Measurements from ENCODE around the gene TBC1D16. TPM values are rescaled to one million over a fixed set of nuclear protein-coding genes. Genes with fewer than 3 reads are reported as not detected.

Gene TBC1D16
- total RNA-seq, 1 experiment from 2014 or later: 85.8 TPM

- peaks cover 12% of the 10 kb centered on the region for H3K27me3 Mint-ChIP-seq (ENCODE audit: low read depth)
- Histone ChIP-seq H2BK120ac (ENCODE audit: low read depth, low read length, poor library complexity, severe bottlenecking) (no peak overlapping the region), H2BK20ac (ENCODE audit: low read depth, low read length, poor library complexity, severe bottlenecking) (no peak overlapping the region), H3K18ac (ENCODE audit: insufficient read length, low read depth, low read length) (no peak overlapping the region), H3K27ac (ENCODE audit: insufficient read length, low read depth, low read length) (no peak overlapping the region), H3K14ac (ENCODE audit: insufficient read depth, low read length) (no peak overlapping the region), H3K27me3 (ENCODE audit: insufficient read depth, low read length) (no peaks in the 10 kb centered on the region), H3K56ac (ENCODE audit: insufficient read length, low read depth, low read length) (no peak overlapping the region), H3K9me3 (ENCODE audit: control insufficient read depth, low read depth, low read length) (no peaks in the 10 kb centered on the region), H4K20me1 (ENCODE audit: control insufficient read depth, insufficient read depth, insufficient read length) (no peaks in the 10 kb centered on the region), H3K23me2 (ENCODE audit: insufficient read length, low read depth, low read length, poor library complexity, severe bottlenecking) (peaks cover 2% of the 10 kb centered on the region), H3K23ac (ENCODE audit: insufficient read length, low read depth, low read length) (no peak overlapping the region), H3K79me2 (ENCODE audit: insufficient read depth, low read length) (no peaks in the 10 kb centered on the region), H3K4me2 (ENCODE audit: insufficient read depth, insufficient read length, low read length) (no peak overlapping the region), H2BK12ac (ENCODE audit: insufficient read length, low read depth, low read length) (no peak overlapping the region), H4K8ac (replicated peaks; ENCODE audit: insufficient read length, low read depth, low read length) (no peak overlapping the region), H3K9ac (ENCODE audit: extremely low read depth, insufficient read length, low read length) (no peak overlapping the region), H2AK5ac (ENCODE audit: insufficient read length, low read length) (no peak overlapping the region), H3K79me1 (ENCODE audit: insufficient read depth, low read depth, low read length, poor library complexity, severe bottlenecking) (no peaks in the 10 kb centered on the region), H2BK5ac (ENCODE audit: insufficient read length, low read length) (no peak overlapping the region), H2BK15ac (ENCODE audit: low read depth, low read length) (no peak overlapping the region), H3K4me1 (ENCODE audit: insufficient read depth, low read length) (no peaks in the 10 kb centered on the region), H2AFZ (ENCODE audit: low read length) (no peak overlapping the region), H3T11ph (ENCODE audit: low read length) (no peak overlapping the region), H4K5ac (ENCODE audit: insufficient read length, low read depth, low read length) (no peak overlapping the region), H4K91ac (ENCODE audit: insufficient read length, low read depth, low read length) (no peak overlapping the region), H3K4ac (ENCODE audit: low read depth, low read length) (no peak overlapping the region)
- no peak overlapping the region; a peak in 1 of 5 replicates for H3K4me3 Mint-ChIP-seq
- peaks cover 15 to 20% of the 10 kb centered on the region in 2 experiments for H3K4me1 Mint-ChIP-seq
- no CpG with 5 or more reads among the region's 20 CpGs for WGBS (ENCODE audit: extremely low coverage, insufficient read length, low lambda C conversion rate)
- no peaks in the 10 kb centered on the region for H3K36me3 Mint-ChIP-seq (ENCODE audit: insufficient read depth in 1 of 3, low read depth in 3 of 3)
- no peak for DNase-seq
- TF ChIP-seq CTCF (conservative IDR thresholded peaks at IDR 0.05): no peak
- H3K9me3 Mint-ChIP-seq: no peaks in the 10 kb centered on the region; a peak in 1 of 5 replicates
- peak overlapping the region in 1 of 3 experiments; percentile 52; a peak in 1 of 7 replicates for H3K27ac Mint-ChIP-seq
Measured at GRCh38 chr17:79911430-79912399, 124.0 kb downstream of the TBC1D16 start.
